Activated CD4-positive, alpha-beta T cell treated with anti-CD3 and anti-CD28 coated beads, Interleukin-2, Interleukin-6, amounts not matched to agents 100 ng/mL and 50 ng/mL, durations not matched to agents 16 hours and 8 hours (primary cell): ENCODE measurements around the gene KCTD6.
A peak's percentile ranks its signal among the peaks of the same experiment; 100 is the strongest.

Experiments
- DNase-seq: peaks from one replicate; pipeline ENCODE4 v3.0.0-alpha.2; 2020

The KCTD6 gene

GRCh38 chr3:58487140-58487886, 4.6 kb upstream of the KCTD6 start:
- no peak for DNase-seq

GRCh38 chr3:58488967-58489366, 2.9 kb upstream of the KCTD6 start:
- DNase-seq = no peak

- DNase-seq = no peak
These were observed 915 bp upstream of the KCTD6 start for GRCh38 chr3:58490860-58491501.

GRCh38 chr3:58492494-58492905, 604 bp downstream of the KCTD6 start:
- peak; percentile 46 for DNase-seq

- no peak for DNase-seq
These were observed 2.2 kb downstream of the KCTD6 start for GRCh38 chr3:58494107-58494506.

DNA sequence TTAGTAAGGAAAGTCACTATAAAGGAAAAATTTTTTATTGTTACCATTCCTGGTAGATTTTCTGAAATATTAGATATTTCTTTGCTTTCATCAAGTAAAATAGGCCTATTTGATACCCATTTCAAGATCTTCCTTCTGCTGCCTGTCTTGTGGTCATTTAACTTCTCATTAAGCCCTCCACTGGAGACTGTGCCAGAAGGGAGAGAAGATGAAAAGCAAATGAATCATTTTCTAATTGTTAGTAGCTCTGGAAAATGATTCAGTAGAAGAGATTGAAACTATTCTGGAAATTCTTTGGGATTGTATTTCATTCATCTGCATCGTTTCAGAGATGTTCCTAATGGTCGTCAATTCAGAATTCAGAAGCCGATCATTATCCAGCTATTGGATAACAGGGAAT, 3.2 kb downstream of the KCTD6 start:
- no peak for DNase-seq

- DNase-seq = no peak
These were observed 4.4 kb downstream of the KCTD6 start for GRCh38 chr3:58496206-58496857.

GRCh38 chr3:58497097-58497496, 5.2 kb downstream of the KCTD6 start:
- no peak for DNase-seq

- no peak for DNase-seq
These were observed 11.0 kb downstream of the KCTD6 start for GRCh38 chr3:58502872-58503271.

- no peak for DNase-seq
These were observed 15.6 kb downstream of the KCTD6 start for GRCh38 chr3:58507356-58508078.

- DNase-seq = no peak
These were observed 16.5 kb downstream of the KCTD6 start for GRCh38 chr3:58508437-58508836.

DNA sequence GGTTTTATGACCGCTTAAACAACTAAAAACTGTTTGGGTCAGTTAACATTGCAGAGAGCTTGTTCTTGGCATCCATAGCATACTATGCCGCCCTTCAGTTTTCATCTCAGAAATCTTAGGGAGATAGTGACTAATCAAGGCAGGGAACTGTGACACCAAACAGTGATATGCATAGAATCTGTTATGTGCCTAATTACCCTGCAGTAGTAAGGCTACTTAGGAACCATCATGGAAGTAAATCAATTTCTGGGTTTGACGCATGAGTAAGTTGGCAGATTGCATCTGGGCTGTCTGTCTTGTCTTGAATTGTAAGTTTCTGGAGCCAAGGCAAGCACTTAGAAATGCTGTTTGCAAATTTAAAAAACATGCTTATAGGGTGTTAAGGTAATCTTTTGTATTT, 22.5 kb downstream of the KCTD6 start:
- DNase-seq = no peak

- DNase-seq = no peak
These were observed 26.4 kb downstream of the KCTD6 start for GRCh38 chr3:58518291-58518789.

- DNase-seq = no peak
These were observed 27.9 kb downstream of the KCTD6 start for GRCh38 chr3:58519668-58520402.

GRCh38 chr3:58520403-58521335, 28.8 kb downstream of the KCTD6 start:
- no peak for DNase-seq

GRCh38 chr3:58521336-58521670, 29.4 kb downstream of the KCTD6 start:
- no peak for DNase-seq

DNA sequence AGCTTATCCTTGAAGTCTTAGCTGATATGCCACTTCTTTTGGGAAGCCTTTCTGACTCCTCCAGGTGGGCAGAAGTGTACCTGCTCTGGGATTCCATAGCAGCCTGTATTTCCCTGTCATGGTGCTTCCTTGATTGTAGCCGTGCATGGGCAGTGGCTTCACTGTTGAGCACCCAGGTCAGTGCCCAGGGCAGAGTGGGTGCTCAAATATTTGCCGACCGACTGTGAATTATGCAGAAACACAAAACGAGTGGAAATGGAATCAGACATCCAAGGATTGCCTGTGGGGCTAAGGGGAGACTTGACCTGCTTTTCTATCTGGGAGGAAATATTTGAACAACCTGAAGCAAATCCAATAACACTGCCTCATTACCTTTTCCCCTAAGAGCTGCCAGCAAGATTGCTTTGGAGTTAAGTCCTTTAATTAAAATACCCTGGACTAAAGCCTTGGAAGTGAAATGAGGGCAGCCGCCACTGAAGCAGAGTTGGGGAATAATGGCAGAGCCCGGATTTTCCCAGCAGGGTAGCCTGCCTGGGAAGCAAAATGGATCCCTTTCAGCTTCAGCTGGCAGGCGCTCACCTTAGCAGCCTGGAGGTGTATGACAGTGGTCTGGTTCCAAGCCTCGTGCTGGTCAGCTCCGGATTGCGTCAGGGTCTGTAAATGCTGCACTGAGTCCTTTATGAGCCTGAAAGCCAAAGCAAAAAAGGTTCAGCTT, 30.2 kb downstream of the KCTD6 start:
- no peak for DNase-seq

DNA sequence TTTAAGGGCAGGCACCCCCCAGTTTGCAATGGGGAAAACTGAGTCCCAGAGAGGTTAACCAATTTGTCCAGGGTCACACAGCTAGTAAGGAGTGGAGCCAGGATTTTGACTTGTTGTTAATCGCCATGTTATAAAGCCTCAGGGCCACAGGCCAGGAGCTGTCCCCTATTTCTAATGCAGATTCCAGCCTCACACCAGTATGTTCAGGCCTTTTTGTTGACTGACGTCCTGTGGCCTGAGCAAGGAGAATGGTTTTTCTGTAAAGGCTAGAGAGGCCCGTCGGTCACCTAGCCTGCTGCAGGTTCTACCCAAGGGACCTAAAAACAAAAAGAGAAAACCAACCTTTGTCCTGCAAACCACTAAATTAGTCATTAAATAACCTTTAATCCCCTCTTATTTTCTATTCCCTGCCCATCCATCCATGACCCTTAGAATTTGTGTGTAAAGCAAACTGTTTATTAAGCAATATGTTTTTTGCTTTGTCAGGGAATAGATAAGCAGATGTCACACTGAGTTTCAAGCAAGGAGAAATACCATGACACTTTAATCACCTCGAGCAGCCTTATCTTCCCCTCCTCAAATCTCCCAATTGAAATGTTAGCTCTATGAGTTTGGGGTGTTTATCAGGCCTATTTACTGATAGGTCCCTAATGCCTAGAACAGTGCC, 31.0 kb downstream of the KCTD6 start:
- DNase-seq = no peak

DNA sequence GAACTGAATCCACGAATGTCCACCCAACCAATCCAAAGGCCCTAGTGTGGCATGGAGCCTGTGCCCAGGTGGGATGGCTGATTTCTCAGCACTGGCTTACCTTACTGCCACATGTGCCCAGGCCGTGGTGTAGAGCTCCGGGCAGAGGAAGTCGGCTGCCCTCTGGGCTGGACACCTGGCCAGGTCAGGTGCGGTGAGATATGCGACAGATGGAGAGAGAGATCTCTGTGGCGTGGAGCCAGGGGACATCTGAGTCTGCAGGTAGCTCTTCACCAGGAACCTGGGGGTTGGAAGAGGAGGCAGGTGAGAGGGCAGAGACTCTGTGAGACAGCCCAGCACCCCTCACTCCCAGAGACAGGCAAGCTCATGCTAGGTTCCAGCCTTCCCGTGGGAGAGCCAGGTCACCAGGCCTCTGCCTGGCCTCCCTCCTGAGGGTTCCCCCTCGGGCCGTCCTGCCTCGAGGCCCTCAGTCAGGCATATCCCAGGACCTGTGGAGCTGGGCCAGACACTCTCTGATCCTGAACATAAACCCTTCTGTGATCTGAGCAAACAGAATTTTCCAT, 32.5 kb downstream of the KCTD6 start:
- no peak for DNase-seq

DNA sequence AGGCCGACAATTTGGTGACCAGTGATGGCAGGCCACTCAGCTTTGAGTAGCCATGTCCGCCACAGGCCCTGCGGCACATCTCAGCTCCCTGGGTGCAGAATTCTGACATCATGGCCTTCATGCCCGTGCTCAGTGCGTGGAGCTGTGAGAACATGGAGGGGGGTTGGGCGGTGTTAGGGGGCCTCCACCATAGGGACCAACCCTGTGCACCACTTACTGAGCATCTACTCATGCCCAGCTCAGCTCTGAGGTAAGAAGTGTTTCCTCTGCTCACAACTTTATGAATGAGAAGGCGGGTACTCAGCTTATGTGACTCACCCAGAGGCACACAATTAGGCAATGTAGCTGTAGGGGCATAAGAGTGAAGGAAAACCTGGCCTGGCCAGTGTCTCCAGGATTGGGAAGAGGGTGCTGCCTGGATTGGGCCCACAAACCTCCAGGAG, 34.6 kb downstream of the KCTD6 start:
- DNase-seq = peak; percentile 39
